OCI-LY7 (cell line): ENCODE data around the gene PRPF8.

Source experiments
- CTCF ChIP-seq: fragments of 200-600 bp; sonication (generic); conservative IDR thresholded peaks from 2 replicates; pipeline ENCODE4 v1.5.1; 2014; ENCODE audit warnings: mild to moderate bottlenecking, antibody characterized with exemption, low read length, moderate library complexity, mixed read lengths
- EZH2phosphoT487 ChIP-seq: fragments of 200-600 bp; sonication (generic); IDR thresholded peaks from 2 replicates; pipeline ENCODE4 v1.6.1; 2018; ENCODE audit warnings: low read depth, borderline replicate concordance, mild to moderate bottlenecking, mixed run types, antibody characterized with exemption, low read length, moderate library complexity, mixed read lengths

- no peak for TF ChIP-seq CTCF
- TF ChIP-seq EZH2phosphoT487, result no peak
Observed at GRCh38 chr17:1710807-1711553, 26.3 kb upstream of the PRPF8 start.
